Ovary (tissue), 9 donors: ENCODE results near the gene EPYC. TPM values are rescaled to one million over a fixed set of nuclear protein-coding genes. Genes with fewer than 3 reads are reported as not detected.

Source experiments
- DNase-seq, 5 donors: peaks; one replicate each; pipeline ENCODE4 v3.0.0-alpha.2; 2019 to 2020
- H3K27ac ChIP-seq, 2 donors: fragments of 200-600 bp; one replicate each; pipeline versions ENCODE4 v1.5.1 to v1.8.0; 2019 to 2022
- H3K27me3 ChIP-seq: fragments of 200-600 bp; one replicate; pipeline ENCODE4 v1.8.0; 2022
- H3K36me3 ChIP-seq: fragments of 200-600 bp; sonication (generic); one replicate; pipeline ENCODE4 v1.5.1; 2019
- H3K4me1 ChIP-seq: one replicate; pipeline ENCODE4 v1.8.1; 2013; ENCODE audit warnings: mild to moderate bottlenecking, moderate library complexity; ENCODE audit not compliant: insufficient read depth
- H3K4me3 ChIP-seq: fragments of 200-600 bp; sonication (generic); one replicate; pipeline ENCODE4 v1.5.1; 2017
- H3K9me3 ChIP-seq, 2 donors: fragments of 200-600 bp in 1 of 2; sonication (generic) in 1 of 2; one replicate each; pipeline versions ENCODE4 v1.5.1 to v1.8.1; 2013 to 2019; ENCODE audit warnings: mild to moderate bottlenecking in 1 of 2, moderate library complexity in 1 of 2
- CTCF ChIP-seq, 3 donors: fragments of 450-650 bp in 2 of 3; fragments of 200-600 bp in 1 of 3; IDR thresholded peaks; one replicate each; pipeline versions ENCODE4 v1.5.1 to v1.8.0; 2016 to 2022; ENCODE audit warnings: antibody characterized with exemption in 3 of 3, mild to moderate bottlenecking in 1 of 3
- EP300 ChIP-seq: sonication (generic); formaldehyde crosslinking; IDR thresholded peaks from one replicate; pipeline ENCODE4 v1.6.1; 2017; ENCODE audit warnings: antibody characterized with exemption
- POLR2A ChIP-seq: fragments of 450-650 bp; IDR thresholded peaks from one replicate; pipeline ENCODE4 v1.6.1; 2017; ENCODE audit warnings: antibody characterized with exemption, mild to moderate bottlenecking, moderate library complexity
- WGBS, 3 donors: extraction: QIAGEN DNeasy Blood & Tissue Kit in 1 of 3; methylation state at CpG; one replicate each; pipeline versions ENCODE4 v1.1.5 to v1.1.7; 2013 to 2017; 5-methylcytosine and 5-hydroxymethylcytosine counted together
- intact Hi-C, 4 donors: fragments of 100-400 bp; cut with DNase I; formaldehyde crosslinking; loops; one replicate each; pipeline versions ENCODE4 v1.11.0 to v1.15.1; 2022 to 2023
- polyA plus RNA-seq, 2 donors: library from polyadenylated mRNA; stranded (reverse); fragments of 200-250 nt in 1 of 2; fragments of 350-450 nt in 1 of 2; fragmentation: Illumina TruSeq in 1 of 2; extraction: RNeasy Lipid Tissue Mini Kit (QIAGEN cat#74804) in 1 of 2; gene quantifications; one replicate each; pipeline ENCODE4 v1.2.3, GENCODE V29; 2013 to 2014
- total RNA-seq, 7 donors: library from RNA; depleted of rRNA in 2 of 7; stranded (reverse); fragments of >200 nt in 2 of 7; fragmentation: NEBNext Ultra II Directional in 3 of 7; extraction: Animal tissue kit (Norgen Biotek cat#: 25700) in 3 of 7; gene quantifications; one replicate each; pipeline versions ENCODE4 v1.1.0 to v1.2.4, GENCODE V29; 2016 to 2023
- donor health status: DM: no; HTN: no; CAD: no; lungs with moderate emphysema.
- donor health status: DM: no; HTN: no; CAD: no.
- donor health status: Bipolar disorder and iron deficiency.
- donor health status: DM: yes; HTN: yes; CAD: no.
- donor health status: DM: no; HTN: no; CAD: no.
- donor health status: DM: yes; HTN: yes; CAD: no.

The EPYC gene
- total and polyA plus RNA-seq, 9 donors = 0.16 to 0.43 (median 0.24) TPM; not detected in 6

- no peaks in the 10 kb centered on the region for H3K27me3 ChIP-seq
- DNase-seq = no peak
- H3K9me3 ChIP-seq = no peaks in the 10 kb centered on the region
- no peak overlapping the region for H3K27ac ChIP-seq
- H3K4me3 ChIP-seq = no peak overlapping the region
- no peaks in the 10 kb centered on the region for H3K36me3 ChIP-seq
- WGBS, 3 donors = 30 to 39% (median 35%) methylated on average over 4 of the region's 4 CpGs
- peak in 2 of 3 donors; percentile 10 to 32 for TF ChIP-seq CTCF (IDR thresholded peaks at IDR 0.05)
- no peak for TF ChIP-seq POLR2A
- intact Hi-C loops = no loop called here
- no peaks in the 10 kb centered on the region for H3K4me1 ChIP-seq
Observed at GRCh38 chr12:90959032-90959431, 45.7 kb downstream of the EPYC start.

GRCh38 chr12:90958347-90958746, 46.4 kb downstream of the EPYC start:
- TF ChIP-seq EP300 (no peak), POLR2A (no peak), CTCF (IDR thresholded peaks at IDR 0.05) (no peak)
- DNase-seq = no peak
- no peaks in the 10 kb centered on the region for H3K9me3 ChIP-seq
- no peak overlapping the region for H3K4me3 ChIP-seq
- H3K27ac ChIP-seq = no peak overlapping the region
- intact Hi-C loops = no loop called here
- H3K36me3 ChIP-seq = no peaks in the 10 kb centered on the region
- no peaks in the 10 kb centered on the region for H3K27me3 ChIP-seq
- 53 to 62% (median 59%) methylated on average over 3 of the region's 3 CpGs for WGBS, 3 donors
- H3K4me1 ChIP-seq = no peaks in the 10 kb centered on the region

GRCh38 chr12:90954921-90955320, 49.9 kb downstream of the EPYC start, which contains the start of gene CCER1:
Gene CCER1, minus strand, starts transcription at chr12:90955176. Its CDS starts 434 bp downstream, at chr12:90954742.
- WGBS, 3 donors = 97 to 98% (median 97%) methylated on average over 22 of the region's 22 CpGs
- Histone ChIP-seq H3K27me3 (no peaks in the 10 kb centered on the region), H3K4me1 (no peaks in the 10 kb centered on the region), H3K9me3 (no peaks in the 10 kb centered on the region), H3K27ac (no peak within 1 kb of the TSS), H3K4me3 (no peak within 1 kb of the TSS), H3K36me3 (no peaks in the 10 kb centered on the region)
- intact Hi-C loops = no loop called here
- DNase-seq = no peak
- TF ChIP-seq EP300 (no peak), POLR2A (no peak), CTCF (IDR thresholded peaks at IDR 0.05) (no peak)

- no peaks in the 10 kb centered on the region for H3K4me1 ChIP-seq
- no peak for TF ChIP-seq POLR2A
- no peak for TF ChIP-seq EP300
- no peak for TF ChIP-seq CTCF (IDR thresholded peaks at IDR 0.05)
- H3K4me3 ChIP-seq = no peak overlapping the region
- no peak for DNase-seq
- no peaks in the 10 kb centered on the region for H3K9me3 ChIP-seq
- intact Hi-C loops = no loop called here
- WGBS, 3 donors = 96 to 99% (median 98%) methylated on average over 25 of the region's 25 CpGs
- no peak overlapping the region for H3K27ac ChIP-seq
- H3K36me3 ChIP-seq = no peaks in the 10 kb centered on the region
- no peaks in the 10 kb centered on the region for H3K27me3 ChIP-seq
Observed at GRCh38 chr12:90954428-90954827, 50.3 kb downstream of the EPYC start.
